ENCODE results near the gene CFAP65. TPM values are rescaled to one million over a fixed set of nuclear protein-coding genes. Genes with fewer than 3 reads are reported as not detected.

CFAP65 gene
- total and polyA plus RNA-seq, 10 donors, result 0.28 TPM; not detected in 9

DNA sequence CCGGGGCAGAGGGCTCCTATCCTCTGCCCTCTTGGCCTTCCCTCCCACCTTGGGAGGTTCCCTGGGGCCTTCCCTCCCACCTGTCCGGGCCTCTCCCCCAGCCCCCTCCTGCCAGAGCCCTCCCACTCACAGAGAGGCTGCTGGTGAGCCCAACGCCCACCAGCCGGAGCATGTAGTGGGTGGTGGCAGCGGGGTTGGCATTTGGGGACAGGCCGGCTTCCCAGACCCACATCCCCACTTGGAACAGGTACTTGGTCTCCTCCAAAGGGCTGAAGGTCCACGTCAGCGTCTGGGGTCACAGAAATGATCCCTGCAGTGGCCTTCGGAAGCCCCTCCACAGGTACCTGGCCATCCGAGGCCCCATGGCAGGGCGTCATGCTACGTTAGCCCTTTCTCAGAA lies 19.3 kb downstream of the CFAP65 start:
- Histone ChIP-seq H3K4me1 (no peaks in the 10 kb centered on the region), H3K27ac (no peak overlapping the region), H3K9me3 (no peaks in the 10 kb centered on the region), H3K27me3 (replicated peaks in 1 of 7) (peaks cover 0 to 52% (median 0%) of the 10 kb centered on the region in 7 donors), H3K4me3 (no peak overlapping the region), H3K36me3 (no peaks in the 10 kb centered on the region)
- 76 to 87% (median 84%) methylated on average over 11 to 12 of the region's 12 CpGs for WGBS, 5 donors
- TF ChIP-seq POLR2A (IDR thresholded peaks at IDR 0.05) (no peak), POLR2AphosphoS5 (IDR thresholded peaks at IDR 0.05) (no peak)
- TF ChIP-seq, protein P1, sequence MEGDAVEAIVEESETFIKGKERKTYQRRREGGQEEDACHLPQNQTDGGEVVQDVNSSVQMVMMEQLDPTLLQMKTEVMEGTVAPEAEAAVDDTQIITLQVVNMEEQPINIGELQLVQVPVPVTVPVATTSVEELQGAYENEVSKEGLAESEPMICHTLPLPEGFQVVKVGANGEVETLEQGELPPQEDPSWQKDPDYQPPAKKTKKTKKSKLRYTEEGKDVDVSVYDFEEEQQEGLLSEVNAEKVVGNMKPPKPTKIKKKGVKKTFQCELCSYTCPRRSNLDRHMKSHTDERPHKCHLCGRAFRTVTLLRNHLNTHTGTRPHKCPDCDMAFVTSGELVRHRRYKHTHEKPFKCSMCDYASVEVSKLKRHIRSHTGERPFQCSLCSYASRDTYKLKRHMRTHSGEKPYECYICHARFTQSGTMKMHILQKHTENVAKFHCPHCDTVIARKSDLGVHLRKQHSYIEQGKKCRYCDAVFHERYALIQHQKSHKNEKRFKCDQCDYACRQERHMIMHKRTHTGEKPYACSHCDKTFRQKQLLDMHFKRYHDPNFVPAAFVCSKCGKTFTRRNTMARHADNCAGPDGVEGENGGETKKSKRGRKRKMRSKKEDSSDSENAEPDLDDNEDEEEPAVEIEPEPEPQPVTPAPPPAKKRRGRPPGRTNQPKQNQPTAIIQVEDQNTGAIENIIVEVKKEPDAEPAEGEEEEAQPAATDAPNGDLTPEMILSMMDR (IDR thresholded peaks at IDR 0.05 in 8 of 11, conservative IDR thresholded peaks at IDR 0.05 in 3 of 11), result no peak
- intact Hi-C loops (cut with DNase I; ENCODE audit: low total_unique reads), result no loop called here
- peak; percentile 64 for DNase-seq

DNA sequence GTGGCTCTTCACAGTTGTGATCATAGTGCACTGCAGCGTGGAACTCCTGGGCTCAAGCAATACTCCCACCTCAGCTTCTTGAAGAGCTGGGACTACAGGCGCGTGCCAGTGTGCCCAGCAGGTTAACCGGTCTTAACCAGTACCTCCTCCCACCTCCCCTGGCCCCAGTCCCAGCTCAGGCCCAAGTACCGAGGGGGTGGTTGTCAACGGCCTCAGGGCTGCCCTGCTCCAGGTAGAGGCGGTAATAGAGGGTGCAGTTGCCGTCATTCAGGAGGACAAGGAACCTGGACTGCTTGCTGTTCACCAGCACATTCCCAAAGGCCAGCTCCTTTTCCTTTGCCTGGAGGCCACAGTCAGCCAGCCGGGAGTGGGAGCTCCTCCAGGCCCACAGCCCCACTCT lies 19.7 kb downstream of the CFAP65 start:
- Histone ChIP-seq H3K27ac (no peak overlapping the region), H3K4me1 (no peaks in the 10 kb centered on the region), H3K4me3 (no peak overlapping the region), H3K27me3 (replicated peaks in 1 of 7) (peaks cover 0 to 52% (median 0%) of the 10 kb centered on the region in 7 donors), H3K9me3 (no peaks in the 10 kb centered on the region), H3K36me3 (no peaks in the 10 kb centered on the region)
- WGBS, 5 donors, result 77 to 89% (median 83%) methylated on average over 4 to 9 of the region's 9 CpGs
- TF ChIP-seq POLR2A (IDR thresholded peaks at IDR 0.05) (no peak), POLR2AphosphoS5 (IDR thresholded peaks at IDR 0.05) (no peak)
- TF ChIP-seq, protein P1 (IDR thresholded peaks at IDR 0.05 in 8 of 11, conservative IDR thresholded peaks at IDR 0.05 in 3 of 11), result no peak
- intact Hi-C loops (cut with DNase I; ENCODE audit: low total_unique reads), result no loop called here
- DNase-seq, result peak; percentile 63

DNA sequence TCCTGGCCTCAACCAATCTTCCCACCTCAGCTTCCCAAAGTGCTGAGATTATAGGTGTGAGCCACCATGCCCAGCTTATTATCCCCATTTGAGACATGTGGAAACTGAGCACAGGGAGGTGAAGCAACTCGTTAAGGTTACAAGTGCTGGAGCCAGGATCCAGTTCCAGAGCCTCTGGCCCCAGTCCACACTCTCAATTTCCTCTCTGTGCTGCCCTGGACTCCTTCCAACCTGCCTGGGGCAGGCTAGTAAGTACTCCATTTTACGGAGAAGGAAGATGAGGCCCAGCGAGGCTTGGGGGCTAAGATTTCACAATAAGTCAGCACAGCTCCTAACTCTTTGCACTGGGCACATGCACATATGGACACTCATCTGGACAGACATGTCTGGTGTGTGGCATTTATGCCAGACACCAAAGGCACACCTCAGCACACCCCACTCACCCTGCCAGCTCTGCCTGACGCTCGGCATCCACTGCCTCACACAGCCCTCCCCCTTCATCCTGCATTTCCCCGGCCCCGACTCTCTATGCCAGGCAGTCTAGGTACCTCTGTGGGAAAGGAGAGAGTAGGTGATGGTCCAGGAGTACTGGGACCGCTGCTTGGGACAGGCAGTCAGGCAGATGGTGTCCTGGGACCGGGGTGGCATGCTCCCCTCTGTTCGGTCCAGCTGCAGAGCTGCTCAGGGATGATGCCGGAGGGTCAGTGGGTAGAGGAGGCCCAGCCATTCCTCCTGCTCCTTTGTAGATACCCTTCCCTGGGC lies 20.5 kb downstream of the CFAP65 start:
- H3K27ac ChIP-seq, result no peak overlapping the region
- H3K4me3 ChIP-seq, result no peak overlapping the region
- no peaks in the 10 kb centered on the region for H3K36me3 ChIP-seq
- no peaks in the 10 kb centered on the region for H3K9me3 ChIP-seq
- peak; percentile 52 for DNase-seq
- peaks cover 0 to 52% (median 0%) of the 10 kb centered on the region in 7 donors for H3K27me3 ChIP-seq (replicated peaks in 1 of 7)
- WGBS, 5 donors, result 67 to 83% (median 76%) methylated on average over 8 to 11 of the region's 11 CpGs
- H3K4me1 ChIP-seq, result no peaks in the 10 kb centered on the region
- intact Hi-C loops (cut with DNase I; ENCODE audit: low total_unique reads), result no loop called here
- TF ChIP-seq POLR2A (IDR thresholded peaks at IDR 0.05) (no peak), POLR2AphosphoS5 (IDR thresholded peaks at IDR 0.05) (no peak)
- TF ChIP-seq, protein P1 (IDR thresholded peaks at IDR 0.05 in 8 of 11, conservative IDR thresholded peaks at IDR 0.05 in 3 of 11), result no peak

DNA sequence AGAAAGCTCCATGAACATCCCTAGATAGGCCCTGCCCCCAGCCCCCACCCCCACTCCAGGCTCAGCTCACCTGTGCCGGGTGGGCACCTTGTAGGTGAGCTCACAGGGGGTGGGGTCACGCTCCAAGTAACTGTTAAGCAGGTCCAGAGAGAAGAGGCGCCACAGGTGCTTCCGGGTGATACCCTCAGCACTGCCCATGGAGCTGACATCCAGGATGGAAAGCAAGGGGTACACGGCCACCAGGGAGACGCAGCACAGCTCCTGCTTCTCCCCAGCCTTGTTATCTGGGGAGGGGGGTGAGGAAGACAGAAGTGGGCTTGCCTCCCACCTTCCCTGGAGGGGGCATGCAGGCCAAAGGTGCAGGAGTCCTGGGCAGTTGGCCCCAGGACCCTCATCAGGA lies 21.9 kb downstream of the CFAP65 start:
- DNase-seq, result peak; percentile 42
- H3K27ac ChIP-seq, result no peak overlapping the region
- H3K9me3 ChIP-seq, result no peaks in the 10 kb centered on the region
- WGBS, 5 donors, result 79 to 93% (median 86%) methylated on average over 3 to 6 of the region's 6 CpGs
- intact Hi-C loops (cut with DNase I; ENCODE audit: low total_unique reads), result no loop called here
- no peaks in the 10 kb centered on the region for H3K36me3 ChIP-seq
- TF ChIP-seq POLR2A (IDR thresholded peaks at IDR 0.05) (no peak), POLR2AphosphoS5 (IDR thresholded peaks at IDR 0.05) (no peak)
- TF ChIP-seq, protein P1 (IDR thresholded peaks at IDR 0.05 in 8 of 11, conservative IDR thresholded peaks at IDR 0.05 in 3 of 11), result no peak
- no peaks in the 10 kb centered on the region for H3K4me1 ChIP-seq
- H3K4me3 ChIP-seq, result no peak overlapping the region
- peaks cover 0 to 52% (median 0%) of the 10 kb centered on the region in 7 donors for H3K27me3 ChIP-seq (replicated peaks in 1 of 7)

All from spleen (tissue), 11 donors.